Activated CD8-positive, alpha-beta memory T cell treated with anti-CD3 and anti-CD28 coated beads for 48 hours (primary cell): ENCODE measurements around the gene SLC22A12.

Experiments used
- DNase-seq, 3 experiments: peaks; one replicate each; pipeline ENCODE4 v3.0.0-alpha.2; 2020; ENCODE audit warnings: low read depth in 2 of 3, low spot score in 2 of 3

SLC22A12 gene

DNA sequence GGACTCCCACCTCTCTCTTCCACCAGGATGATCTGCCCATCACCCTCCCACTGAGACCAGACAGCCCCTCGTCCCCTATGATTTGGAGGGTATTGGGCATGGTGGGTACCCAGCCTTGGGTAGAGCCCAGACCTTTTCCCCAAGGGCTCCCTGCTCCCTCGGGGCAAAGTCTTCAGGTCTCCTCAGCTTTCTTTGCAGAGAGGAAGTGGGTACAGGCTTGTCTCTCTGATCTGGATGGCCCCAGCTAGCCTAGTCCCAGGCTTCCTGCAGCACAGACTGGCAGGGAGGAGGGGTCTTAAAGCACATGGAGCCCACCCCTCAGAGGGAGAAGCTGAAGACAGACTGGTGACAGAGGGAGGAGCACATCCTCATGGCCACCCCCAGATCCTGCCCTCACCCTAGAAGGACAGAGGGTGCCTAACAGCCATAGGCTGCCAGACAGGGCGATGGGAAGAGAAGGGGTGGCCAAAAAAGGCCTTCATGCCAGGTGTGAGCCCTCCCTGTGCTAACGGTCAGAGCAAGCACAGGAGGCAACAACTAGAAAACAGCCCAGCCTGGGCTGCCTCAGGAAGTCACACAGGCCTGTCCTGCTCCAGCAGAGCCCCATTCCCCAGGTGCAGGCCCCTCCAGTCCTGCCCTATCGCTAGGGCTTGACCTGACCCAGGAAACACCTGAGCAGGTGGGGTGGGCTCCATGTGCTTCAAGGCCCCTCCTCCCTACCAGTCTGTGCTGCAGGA, 30.4 kb downstream of the SLC22A12 start:
- DNase-seq, result no peak

DNA sequence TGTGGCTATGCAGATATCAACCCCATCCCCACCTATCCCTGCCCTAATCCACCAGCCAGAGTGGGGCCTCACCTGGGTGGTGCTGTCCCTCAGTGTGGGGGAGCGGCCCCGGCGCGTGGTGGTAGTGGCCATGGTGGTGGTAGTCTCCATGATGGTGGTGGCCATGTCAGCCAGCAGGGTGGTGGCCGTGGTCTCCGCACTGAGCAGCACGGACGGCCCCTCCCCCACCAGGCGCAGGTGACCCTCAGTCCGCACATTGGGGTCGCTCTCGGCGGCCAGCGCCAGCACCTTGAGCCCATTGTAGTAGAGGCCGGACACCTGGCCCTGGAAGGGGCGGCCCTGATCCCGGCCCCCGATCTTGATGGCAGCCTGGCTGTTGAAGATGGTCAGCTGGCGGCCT, 31.7 kb downstream of the SLC22A12 start:
- no peak for DNase-seq

DNA sequence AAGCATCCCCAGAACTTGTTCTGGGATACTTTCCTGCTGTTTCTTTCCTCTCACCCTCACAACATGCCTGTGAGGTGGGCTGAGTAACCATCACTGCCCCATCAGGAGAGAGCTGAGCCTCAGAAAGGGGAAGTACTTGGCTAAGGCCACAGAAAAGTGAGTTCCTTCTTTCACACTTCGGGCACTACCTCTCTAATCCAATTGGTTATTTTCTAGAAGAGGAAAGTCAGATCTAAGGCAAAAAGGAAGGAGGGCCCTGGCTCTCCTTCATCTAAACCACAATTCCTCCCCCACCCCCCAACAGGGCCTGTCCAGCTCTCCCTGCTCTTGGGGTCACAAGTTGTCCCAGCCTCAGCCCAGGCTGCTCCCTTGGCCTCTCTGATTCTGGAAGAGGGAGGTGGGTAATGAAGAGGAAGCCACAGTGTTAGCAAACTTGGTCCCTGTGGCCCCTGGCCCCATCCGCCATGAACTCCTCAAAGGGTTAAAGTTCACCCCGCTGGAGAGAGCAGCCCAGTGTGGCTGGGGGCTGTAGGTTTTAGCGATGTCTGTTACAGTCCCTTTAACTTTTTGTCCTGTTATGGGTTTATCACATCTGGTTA, 34.0 kb downstream of the SLC22A12 start:
- DNase-seq, result no peak

DNA sequence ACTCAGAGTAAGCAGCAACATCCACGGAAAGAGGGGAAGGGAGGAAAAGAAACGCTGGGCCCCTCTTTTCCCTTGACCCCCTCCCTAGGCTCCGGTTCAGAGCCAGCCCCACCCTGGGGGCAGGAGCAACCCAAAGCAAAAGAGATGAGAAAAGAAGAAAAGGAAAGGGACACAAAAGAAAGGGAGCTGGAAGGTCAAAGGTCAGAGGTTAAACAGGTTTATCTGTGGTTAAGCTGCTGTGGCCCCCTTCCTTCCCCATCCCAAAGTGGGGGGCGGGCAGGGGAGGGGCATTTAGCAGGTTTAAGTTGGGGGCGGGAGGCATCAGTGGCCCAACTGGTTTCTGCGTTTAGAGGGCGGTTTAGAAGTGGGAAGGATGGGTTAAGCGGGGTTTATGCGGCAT, 35.6 kb downstream of the SLC22A12 start:
- no peak for DNase-seq

DNA sequence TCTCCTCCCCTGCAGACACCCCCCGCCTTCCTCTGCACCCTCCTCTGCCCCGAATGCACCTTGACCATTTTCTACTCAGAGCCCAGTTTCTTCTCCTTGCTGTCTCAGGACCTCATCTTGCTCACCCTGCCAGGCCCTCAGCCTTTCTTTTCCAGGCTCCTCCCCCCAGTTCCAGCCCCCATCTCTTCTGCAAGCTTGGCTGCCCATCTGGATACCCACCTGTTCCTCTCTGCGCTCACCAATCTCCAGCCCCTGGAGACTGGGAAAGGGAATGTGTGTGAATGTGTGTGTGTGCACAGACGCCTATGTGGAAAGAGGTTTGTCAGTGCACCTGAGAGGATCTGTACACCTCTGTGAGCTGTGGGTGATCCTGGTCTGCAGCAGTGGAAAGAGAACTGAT, 36.4 kb downstream of the SLC22A12 start:
- DNase-seq, result no peak

DNA sequence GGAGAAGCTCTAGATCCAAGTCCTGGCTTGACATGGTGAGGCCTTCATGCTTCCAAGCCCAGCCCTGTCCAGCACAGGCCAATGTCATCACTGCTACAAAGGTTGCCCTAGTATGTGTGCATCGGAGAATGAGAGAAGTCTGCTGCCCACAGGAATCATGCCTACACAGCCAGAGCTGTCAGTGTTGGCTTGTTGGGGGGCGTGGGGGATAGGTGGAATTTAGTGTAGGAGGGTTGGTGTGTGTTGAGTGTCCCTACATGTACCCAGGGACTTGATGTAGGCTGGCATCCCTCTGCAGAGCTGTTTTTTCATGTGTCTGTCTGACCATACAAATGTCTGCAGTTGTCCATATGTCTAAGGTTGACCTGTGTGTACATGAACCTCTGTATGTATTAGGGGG, 37.6 kb downstream of the SLC22A12 start:
- no peak for DNase-seq

DNA sequence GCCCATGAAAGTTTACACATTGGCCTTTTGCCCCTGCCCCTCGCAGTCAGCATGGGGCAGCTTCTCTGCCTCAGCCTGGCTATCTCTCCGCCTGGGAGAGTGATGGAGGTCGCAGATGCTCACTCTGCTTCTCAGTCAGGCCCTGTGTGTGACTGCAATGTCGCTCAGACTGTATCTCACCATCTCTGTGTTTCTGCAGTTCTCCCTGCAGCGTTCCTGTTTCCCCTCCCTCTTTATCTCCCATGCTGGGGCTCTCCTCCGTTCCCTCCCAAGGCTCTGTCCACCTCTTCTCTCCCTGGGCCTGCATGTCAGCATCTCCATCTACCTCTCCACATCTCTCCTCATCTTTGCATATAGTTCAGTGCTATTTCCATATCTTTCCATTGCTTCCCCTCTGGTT, 38.1 kb downstream of the SLC22A12 start:
- no peak for DNase-seq

DNA sequence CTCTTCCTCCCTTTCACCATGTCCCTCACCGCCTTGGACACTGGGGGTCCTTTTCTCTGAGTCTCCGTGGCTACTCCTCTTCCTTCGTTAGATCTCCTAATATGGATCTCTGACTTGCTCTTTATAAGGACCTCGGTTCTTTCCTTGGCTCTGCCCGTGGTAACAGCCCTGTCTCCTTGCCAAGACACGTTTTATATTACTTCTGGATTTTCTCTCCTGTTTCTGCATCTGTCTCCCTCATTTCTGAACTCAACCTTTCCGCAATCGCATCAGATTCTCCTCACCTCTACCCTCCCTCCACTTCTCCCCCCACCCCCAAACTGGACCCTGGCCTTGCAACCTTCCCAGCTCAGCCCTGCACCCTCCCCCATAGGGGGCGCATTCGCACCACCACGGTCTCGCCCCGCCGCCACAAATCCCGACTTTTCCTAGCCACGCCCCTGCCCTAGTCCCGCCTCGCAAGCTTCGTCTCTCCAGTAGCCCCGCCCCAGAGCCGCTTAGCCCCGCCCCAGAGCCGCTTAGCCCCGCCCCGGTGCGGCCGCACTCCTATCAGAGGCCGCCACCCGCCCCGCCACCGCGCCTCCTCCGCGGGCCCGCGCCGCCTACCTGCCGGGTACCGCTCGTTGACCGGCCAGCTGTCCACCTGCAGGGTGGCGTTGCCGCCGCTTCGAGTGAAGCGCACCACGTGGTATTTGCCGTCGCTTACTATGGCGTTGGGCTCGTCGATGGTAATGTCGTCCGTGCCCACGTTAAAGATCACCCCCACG, 39.0 kb downstream of the SLC22A12 start:
- no peak for DNase-seq

DNA sequence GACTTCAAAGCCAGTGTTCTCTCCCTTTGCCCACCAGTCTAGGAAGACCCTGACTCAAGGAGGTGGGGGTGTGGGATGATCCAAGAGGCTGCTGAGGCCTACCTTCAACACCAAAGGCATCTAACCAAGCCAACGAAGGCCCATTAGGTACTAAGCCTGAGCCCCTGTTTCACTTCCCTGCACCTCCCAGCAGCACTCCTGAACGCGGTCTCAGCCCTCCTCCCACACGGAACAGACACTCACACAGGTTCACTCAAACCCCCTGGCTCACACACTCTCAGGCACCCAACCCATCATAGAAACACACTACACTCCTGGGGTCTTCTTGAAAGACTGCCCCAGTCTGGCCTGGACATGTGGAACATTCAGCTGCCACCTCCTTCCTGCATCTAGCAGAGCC, 40.7 kb downstream of the SLC22A12 start:
- no peak for DNase-seq

DNA sequence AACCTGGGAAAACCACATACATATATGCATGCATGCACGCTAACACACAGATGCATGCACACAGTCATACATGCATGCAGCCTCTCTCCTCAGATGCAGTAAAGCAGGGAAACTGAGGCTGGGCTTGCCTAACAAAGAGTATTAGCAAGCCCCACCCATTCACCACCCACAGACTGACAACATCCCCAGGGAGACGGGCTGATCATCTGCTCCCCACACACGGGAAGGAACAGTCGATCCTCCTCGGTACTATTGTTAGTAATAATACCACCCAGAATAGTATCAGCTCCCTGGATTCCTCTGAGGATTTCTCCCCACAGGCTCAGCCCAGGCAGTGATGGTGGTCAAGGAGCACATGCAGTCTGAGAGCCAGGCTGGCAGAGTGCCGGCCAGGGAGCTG, 41.2 kb downstream of the SLC22A12 start:
- no peak for DNase-seq

DNA sequence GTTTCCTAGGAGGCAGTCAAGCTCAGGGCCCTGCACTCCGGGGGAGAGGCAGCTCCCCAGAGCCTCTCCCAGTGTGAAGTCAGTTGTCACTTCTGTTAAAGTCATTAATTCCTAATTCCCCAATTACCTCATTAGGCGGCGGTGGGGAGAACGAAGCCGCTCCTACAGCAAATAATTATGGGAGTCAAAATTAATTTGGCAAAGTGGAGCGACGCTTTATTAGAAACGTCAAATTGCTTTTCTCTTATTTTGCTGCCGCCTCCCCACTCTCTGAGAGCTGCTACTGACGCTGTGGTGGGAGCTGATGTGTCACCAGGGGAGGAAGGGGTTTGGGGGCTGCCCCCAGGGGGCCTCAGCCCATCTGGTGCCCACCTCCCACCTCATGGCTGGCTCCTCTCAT, 41.6 kb downstream of the SLC22A12 start:
- no peak for DNase-seq

DNA sequence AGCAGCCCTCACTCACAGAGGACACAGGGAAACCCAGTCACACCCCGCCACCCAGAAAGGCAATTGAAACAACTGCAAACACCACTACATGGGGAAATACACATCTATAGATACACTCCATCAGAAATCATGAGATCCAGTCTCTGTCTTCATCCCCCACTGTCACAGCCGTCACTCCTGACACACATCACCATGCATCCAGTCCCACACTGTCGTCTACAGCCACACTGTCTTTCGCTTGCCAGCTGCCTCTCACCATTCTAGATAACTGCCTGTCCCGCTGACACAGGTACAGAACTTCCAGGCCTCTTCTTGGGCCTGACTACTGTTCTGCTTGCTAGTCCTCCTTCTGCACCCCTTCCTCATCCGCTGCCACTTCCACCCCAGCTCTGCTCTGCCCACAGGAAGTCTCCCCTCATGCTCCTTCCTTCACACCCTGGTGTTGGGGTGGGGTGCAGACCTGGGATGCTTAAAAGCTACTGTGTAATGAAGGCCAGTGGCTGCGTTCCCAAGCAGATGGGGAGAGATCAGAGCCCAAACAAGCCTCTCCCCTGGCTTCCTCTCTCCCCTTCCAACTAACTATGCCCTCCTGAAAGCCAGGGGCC, 42.6 kb downstream of the SLC22A12 start:
- no peak for DNase-seq

DNA sequence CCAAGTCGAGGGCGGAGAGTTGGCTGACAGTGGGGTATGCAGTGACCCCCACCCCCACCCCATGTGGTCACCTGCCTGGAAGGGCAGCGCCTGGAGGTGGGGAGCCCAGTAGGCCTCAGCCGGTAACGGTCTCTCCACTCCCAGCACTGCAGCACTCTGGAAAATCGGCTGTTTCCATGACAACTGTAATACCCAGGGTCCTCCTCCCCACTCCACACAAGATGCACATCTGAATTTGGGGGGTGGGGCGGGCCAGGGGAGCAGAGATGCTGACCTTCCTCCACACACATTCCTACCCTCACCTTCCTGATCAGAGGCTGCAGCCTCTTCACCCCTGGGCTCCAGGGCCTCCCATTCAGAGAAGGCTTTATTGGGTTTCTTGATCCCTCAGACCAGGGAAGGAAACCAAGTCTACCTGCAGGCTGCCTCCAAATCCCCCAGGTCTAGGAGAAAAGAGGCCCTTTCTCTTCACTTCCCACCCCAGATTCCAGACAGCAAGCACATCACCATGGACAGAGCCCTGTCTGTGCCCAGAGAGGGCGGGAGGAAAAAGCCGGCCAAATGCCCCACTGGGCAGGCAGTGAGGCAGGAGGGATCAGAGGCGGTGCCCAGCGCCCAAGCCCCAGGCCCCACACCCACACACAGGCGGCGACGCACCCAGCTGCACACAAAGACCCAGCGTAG, 46.5 kb downstream of the SLC22A12 start:
- no peak for DNase-seq

DNA sequence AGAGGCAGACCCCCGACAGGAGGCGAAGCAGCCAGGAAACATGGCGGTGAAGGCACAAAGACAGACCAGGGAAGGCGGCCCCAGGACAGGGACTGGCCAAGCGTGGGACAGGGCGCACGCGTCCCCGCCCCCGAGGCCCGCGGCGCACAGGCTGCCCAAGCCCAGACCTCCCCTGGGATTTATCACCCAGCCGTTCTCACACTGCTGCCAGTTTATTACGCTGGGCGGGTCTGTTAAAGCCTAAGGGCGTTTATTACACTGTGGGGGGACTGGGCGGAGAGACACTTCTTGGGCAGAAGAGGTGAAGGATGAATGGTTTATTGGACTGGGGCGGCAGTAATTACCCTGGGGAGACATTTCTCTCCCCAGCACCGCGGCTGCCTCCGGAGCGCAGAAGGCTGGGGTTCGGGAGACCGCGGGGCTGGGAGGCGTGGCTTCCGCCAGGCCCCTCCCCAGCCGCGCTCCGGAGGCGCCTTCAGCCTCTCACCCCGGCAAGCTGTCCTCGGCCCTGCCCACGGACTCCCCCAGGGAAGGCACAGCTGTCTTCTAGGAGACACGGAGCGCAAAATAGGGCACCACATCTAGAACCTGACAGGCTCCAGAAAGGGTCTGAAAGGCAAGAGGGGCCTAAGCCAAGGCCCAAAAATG, 47.1 kb downstream of the SLC22A12 start:
- DNase-seq, result no peak

DNA sequence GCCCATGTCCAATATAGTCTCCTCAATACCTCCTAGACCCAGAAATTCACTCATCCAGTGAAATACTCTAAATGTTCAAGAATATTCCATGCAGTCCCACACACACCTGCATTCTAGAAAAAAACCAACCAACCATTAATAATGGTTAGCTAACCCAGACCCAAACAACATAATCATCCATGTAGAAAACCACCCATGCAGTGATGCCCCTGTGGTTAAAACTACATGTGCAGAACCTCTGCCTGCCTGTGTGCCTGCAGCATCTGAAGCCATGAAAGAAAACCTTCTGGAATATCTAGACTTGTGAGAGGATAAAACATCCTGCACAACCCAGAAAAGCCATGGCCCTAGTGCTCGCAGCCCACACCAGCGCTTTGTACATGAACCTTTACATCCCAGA, 47.8 kb downstream of the SLC22A12 start:
- DNase-seq, result no peak

DNA sequence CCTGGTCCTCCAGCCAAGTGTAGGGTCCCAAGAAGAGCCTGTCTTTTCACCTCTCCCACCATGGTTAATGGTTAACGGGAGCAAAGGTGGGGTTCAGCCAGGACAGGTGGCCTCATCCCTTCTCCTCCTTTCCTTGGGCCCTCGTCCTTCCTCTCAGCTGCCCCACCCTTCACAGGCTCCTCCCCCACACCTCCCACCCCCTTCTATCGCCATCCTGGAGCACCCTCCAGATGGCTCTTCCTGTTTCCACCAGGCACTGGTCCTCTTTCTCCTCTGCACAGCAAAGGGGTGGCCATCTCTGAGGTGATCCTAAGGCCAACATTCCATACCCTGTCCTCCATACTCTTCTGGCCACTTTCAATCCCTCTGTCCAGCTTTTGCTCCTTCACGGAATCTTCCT, 48.9 kb downstream of the SLC22A12 start:
- no peak for DNase-seq

DNA sequence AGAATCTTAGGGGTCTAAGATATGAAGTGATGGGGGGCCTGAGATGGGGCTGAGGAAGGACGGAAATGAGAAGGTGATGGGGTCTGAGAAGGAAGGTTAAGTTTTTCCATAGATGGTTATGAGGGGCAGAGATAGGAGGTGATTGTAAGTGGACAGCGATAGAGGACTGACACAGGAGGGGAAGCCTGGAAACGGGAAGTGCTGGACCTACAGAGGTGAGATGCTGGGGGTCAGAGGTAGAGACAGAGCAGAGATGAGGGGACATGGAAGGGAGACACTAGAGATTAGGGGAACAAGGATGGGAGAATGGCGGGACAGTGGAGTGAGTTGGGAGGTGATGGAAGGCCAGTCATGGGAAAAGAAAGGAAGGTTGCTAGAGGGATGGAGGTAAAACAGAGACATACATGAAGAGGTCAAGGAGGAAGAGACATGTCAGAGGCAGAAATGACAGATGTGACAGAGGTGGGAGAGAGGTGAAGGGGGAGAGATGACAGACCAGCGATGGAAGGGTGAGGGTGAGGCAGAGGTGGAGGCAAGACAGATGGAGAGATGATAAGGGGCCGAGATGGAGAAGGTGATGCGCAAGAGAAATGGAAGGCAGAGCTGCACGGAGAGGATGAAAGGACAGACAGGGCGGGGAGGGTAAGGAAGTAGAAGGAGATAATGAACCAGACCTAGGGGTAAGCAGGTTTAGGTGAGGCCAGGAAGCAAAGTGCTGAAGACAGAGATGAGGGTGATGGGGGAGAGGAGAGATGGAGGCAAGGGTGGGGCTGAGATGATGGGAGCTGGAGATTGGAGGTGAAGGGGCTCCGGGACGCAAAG, 50.8 kb downstream of the SLC22A12 start:
- no peak for DNase-seq

DNA sequence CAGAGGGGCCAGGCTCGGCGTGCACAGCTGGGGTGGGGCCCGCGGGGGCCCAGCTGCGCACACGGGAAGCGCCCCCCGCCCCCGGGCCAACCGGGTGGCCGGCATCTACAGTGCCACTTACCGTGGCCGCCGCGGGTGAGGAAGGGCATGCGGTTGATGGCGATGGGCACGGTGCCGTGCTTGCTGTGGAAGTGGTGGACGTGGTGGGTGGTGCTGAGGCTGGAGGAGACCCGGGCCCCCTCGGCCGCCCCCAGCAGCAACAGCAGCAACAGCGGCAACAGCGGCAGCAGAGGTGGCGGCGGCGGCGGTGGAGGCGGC, 51.4 kb downstream of the SLC22A12 start:
- no peak for DNase-seq

DNA sequence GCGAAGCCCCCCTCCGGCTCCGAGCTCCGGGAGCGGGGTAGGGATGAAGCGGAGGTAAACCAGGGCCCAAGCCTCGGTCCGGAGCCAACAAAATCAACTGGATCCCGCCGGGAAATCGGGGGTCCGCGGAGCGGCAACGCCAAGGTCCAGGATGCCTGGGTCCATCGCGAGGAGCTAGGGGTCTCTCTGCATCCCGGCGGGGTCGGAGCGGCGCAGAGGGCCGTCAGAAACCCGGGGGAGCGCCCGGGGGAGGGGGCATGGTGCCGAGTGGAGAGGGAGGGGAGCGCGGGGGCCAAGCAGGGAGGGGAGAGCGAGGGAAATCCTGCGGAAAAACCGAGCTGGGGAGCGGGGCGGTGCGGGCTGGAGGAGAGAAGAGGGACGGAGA, 51.8 kb downstream of the SLC22A12 start:
- no peak for DNase-seq

DNA sequence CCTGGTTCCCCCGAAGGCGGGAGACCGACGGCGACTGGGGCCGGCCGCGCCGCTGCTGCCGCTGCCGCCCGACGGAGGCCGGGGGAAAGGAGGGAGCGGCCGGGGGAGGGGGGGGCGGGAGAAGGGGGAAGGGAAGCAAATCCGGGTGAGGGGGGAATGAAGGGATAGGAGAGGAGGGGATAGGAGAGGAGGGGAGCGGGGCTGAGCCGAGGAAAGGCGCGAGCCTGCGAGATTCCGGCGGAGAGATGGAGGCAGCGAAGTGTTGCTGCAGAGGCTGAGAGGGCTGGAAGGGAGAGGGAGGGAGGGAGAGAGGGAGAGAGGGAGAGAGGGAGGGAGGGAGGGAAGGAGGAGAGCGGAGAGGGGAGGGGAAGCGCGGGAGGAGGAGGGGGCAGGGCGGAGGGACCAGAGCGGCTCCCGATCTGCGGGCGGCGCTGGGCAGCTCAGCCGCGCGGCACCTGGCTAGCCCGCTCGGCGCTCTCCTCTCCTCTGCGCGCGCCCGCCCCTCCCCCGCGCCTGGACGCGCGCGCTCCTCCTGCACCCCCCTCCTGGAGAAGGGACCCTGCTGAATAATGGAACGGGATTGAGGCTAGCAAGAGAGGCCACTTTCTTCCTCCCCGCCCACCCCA, 52.3 kb downstream of the SLC22A12 start:
- no peak for DNase-seq
